ENCODE results near the gene PPP1R13L.
"Not testable (repeated sequence)": the region's sequence is repeated elsewhere in the genome, so short reads cannot be mapped to it uniquely, and the experiment has no call there.

PPP1R13L gene

GRCh38 chr19:45440873-45441654 lies 36.2 kb upstream of the PPP1R13L start:
- Histone ChIP-seq H3K36me3 (ENCODE audit: low read depth) (no peaks in the 10 kb centered on the region), H3K27ac (ENCODE audit: poor library complexity, severe bottlenecking) (peak overlapping the region; percentile 65), H3K4me3 (ENCODE audit: severe bottlenecking) (no peak overlapping the region), H3K9me3 (ENCODE audit: severe bottlenecking) (no peaks in the 10 kb centered on the region), H3K4me1 (ENCODE audit: insufficient read depth, poor library complexity, severe bottlenecking) (peaks cover 16% of the 10 kb centered on the region), H3K27me3 (ENCODE audit: insufficient read depth, poor library complexity, severe bottlenecking) (no peaks in the 10 kb centered on the region)
- ATAC-seq (ENCODE audit: low read depth) (0 out of 3 replicates have a peak, but pooled peaks have one; percentile 3), DNase-seq (ENCODE audit: low spot score) (no peak)
- no peak for TF ChIP-seq CTCF (IDR thresholded peaks at IDR 0.05; ENCODE audit: poor library complexity, severe bottlenecking)

GRCh38 chr19:45440259-45440638 lies 35.4 kb upstream of the PPP1R13L start:
- H3K36me3 ChIP-seq (ENCODE audit: low read depth) = no peaks in the 10 kb centered on the region
- peaks cover 16% of the 10 kb centered on the region for H3K4me1 ChIP-seq (ENCODE audit: insufficient read depth, poor library complexity, severe bottlenecking)
- H3K27me3 ChIP-seq (ENCODE audit: insufficient read depth, poor library complexity, severe bottlenecking) = no peaks in the 10 kb centered on the region
- no peak overlapping the region for H3K4me3 ChIP-seq (ENCODE audit: severe bottlenecking)
- no peaks in the 10 kb centered on the region for H3K9me3 ChIP-seq (ENCODE audit: severe bottlenecking)
- no peak for TF ChIP-seq CTCF (IDR thresholded peaks at IDR 0.05; ENCODE audit: poor library complexity, severe bottlenecking)
- ATAC-seq (ENCODE audit: low read depth) (no peak), DNase-seq (ENCODE audit: low spot score) (no peak)
- H3K27ac ChIP-seq (ENCODE audit: poor library complexity, severe bottlenecking) = peak overlapping the region; percentile 65

GRCh38 chr19:45439569-45440258 lies 34.8 kb upstream of the PPP1R13L start:
- Histone ChIP-seq H3K36me3 (ENCODE audit: low read depth) (no peaks in the 10 kb centered on the region), H3K27me3 (ENCODE audit: insufficient read depth, poor library complexity, severe bottlenecking) (no peaks in the 10 kb centered on the region), H3K9me3 (ENCODE audit: severe bottlenecking) (no peaks in the 10 kb centered on the region), H3K4me1 (ENCODE audit: insufficient read depth, poor library complexity, severe bottlenecking) (peaks cover 15% of the 10 kb centered on the region), H3K27ac (ENCODE audit: poor library complexity, severe bottlenecking) (peak overlapping the region; percentile 65), H3K4me3 (ENCODE audit: severe bottlenecking) (peak overlapping the region; percentile 86)
- TF ChIP-seq CTCF (IDR thresholded peaks at IDR 0.05; ENCODE audit: poor library complexity, severe bottlenecking) = peak; percentile 99
- DNase-seq (ENCODE audit: low spot score) = no peak
- peak; percentile 47 for ATAC-seq (ENCODE audit: low read depth)

DNA sequence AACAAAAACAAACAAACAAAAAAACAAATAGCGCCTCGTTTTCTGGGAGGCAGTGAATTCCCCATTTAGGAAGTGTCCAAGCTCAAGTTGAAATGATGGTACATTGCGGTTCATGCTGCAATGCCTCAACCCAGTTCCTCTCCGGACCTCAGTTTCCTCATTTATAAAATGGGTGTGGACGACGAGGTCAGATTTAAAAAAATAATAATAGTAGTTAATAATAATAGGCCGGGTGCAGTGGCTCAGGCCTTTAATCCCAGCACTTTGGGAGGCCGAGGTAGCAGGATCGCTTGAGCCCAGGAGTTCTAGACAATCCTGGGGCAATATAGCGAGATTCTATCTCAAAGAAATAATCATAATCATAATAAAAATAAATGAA lies 34.3 kb upstream of the PPP1R13L start:
- peak overlapping the region; percentile 86 for H3K4me3 ChIP-seq (ENCODE audit: severe bottlenecking)
- no peak for TF ChIP-seq CTCF (IDR thresholded peaks at IDR 0.05; ENCODE audit: poor library complexity, severe bottlenecking)
- no peak for DNase-seq (ENCODE audit: low spot score)
- ATAC-seq (ENCODE audit: low read depth) = no peak
- no peaks in the 10 kb centered on the region for H3K27me3 ChIP-seq (ENCODE audit: insufficient read depth, poor library complexity, severe bottlenecking)
- no peaks in the 10 kb centered on the region for H3K36me3 ChIP-seq (ENCODE audit: low read depth)
- H3K9me3 ChIP-seq (ENCODE audit: severe bottlenecking) = no peaks in the 10 kb centered on the region
- peaks cover 10% of the 10 kb centered on the region for H3K4me1 ChIP-seq (ENCODE audit: insufficient read depth, poor library complexity, severe bottlenecking)
- H3K27ac ChIP-seq (ENCODE audit: poor library complexity, severe bottlenecking) = peak overlapping the region; percentile 65

DNA sequence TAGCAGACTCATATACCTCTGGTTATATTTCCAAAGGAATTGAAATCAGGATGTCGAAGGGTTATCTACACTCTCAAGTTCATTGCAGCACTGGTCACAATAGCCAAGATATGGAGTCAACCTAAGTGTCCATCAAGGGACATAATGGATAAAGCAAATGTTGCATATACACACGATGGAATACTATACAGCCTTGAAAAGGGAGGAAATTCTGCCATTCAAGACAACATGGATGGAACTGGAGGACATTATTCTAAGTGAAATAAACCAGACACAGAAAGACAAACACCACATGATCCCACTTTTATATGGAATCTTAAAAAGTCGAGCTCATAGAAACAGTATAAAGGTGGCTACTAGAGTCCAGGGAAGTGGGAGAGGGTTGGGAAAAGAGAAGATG lies 32.5 kb upstream of the PPP1R13L start:
- ATAC-seq (ENCODE audit: low read depth) (no peak), DNase-seq (ENCODE audit: low spot score) (no peak)
- Histone ChIP-seq H3K27me3 (ENCODE audit: insufficient read depth, poor library complexity, severe bottlenecking) (no peaks in the 10 kb centered on the region), H3K36me3 (ENCODE audit: low read depth) (no peaks in the 10 kb centered on the region), H3K27ac (ENCODE audit: poor library complexity, severe bottlenecking) (no peak overlapping the region), H3K4me3 (ENCODE audit: severe bottlenecking) (no peak overlapping the region), H3K9me3 (ENCODE audit: severe bottlenecking) (no peaks in the 10 kb centered on the region), H3K4me1 (ENCODE audit: insufficient read depth, poor library complexity, severe bottlenecking) (peaks cover 4% of the 10 kb centered on the region)
- no peak for TF ChIP-seq CTCF (IDR thresholded peaks at IDR 0.05; ENCODE audit: poor library complexity, severe bottlenecking)

GRCh38 chr19:45432543-45432942 lies 27.7 kb upstream of the PPP1R13L start:
- not testable (repeated sequence) for ATAC-seq (ENCODE audit: low read depth); H3K4me1 ChIP-seq (ENCODE audit: insufficient read depth, poor library complexity, severe bottlenecking)

DNA sequence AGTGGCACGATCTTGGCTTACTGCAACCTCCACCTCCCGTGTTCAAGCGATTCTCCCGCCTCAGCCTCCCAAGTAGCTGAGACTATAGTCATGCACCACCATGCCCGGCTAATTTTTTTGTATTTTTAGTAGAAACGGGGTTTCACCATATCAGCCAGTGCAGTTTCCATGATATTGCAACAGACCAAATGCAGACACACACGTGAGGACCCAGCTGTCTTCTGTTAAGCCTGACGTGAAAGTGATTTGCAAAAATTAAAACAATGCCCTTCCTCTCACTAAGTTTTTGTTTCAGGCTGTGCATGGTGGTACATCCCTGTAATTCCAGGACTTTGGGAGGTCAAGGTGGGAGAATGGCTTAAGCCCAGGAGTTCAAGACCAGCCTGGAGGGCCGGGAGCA lies 26.1 kb upstream of the PPP1R13L start:
- H3K27ac ChIP-seq (ENCODE audit: poor library complexity, severe bottlenecking); H3K4me1 ChIP-seq (ENCODE audit: insufficient read depth, poor library complexity, severe bottlenecking); ATAC-seq (ENCODE audit: low read depth); H3K4me3 ChIP-seq (ENCODE audit: severe bottlenecking); H3K36me3 ChIP-seq (ENCODE audit: low read depth); H3K9me3 ChIP-seq (ENCODE audit: severe bottlenecking); H3K27me3 ChIP-seq (ENCODE audit: insufficient read depth, poor library complexity, severe bottlenecking); DNase-seq (ENCODE audit: low spot score): not testable (repeated sequence)

More at GRCh38 chr19:45432543-45432942, 27.7 kb upstream of the PPP1R13L start:
- not testable (repeated sequence) for H3K27ac ChIP-seq (ENCODE audit: poor library complexity, severe bottlenecking); DNase-seq (ENCODE audit: low spot score); H3K27me3 ChIP-seq (ENCODE audit: insufficient read depth, poor library complexity, severe bottlenecking); H3K36me3 ChIP-seq (ENCODE audit: low read depth); H3K9me3 ChIP-seq (ENCODE audit: severe bottlenecking); H3K4me3 ChIP-seq (ENCODE audit: severe bottlenecking)
